ENCODE data around the gene ABCB4. TPM values are rescaled to one million over a fixed set of nuclear protein-coding genes. Genes with fewer than 3 reads are reported as not detected.

Gene ABCB4
- total RNA-seq, 1 donor from 2014 or later = 0.48 TPM

DNA sequence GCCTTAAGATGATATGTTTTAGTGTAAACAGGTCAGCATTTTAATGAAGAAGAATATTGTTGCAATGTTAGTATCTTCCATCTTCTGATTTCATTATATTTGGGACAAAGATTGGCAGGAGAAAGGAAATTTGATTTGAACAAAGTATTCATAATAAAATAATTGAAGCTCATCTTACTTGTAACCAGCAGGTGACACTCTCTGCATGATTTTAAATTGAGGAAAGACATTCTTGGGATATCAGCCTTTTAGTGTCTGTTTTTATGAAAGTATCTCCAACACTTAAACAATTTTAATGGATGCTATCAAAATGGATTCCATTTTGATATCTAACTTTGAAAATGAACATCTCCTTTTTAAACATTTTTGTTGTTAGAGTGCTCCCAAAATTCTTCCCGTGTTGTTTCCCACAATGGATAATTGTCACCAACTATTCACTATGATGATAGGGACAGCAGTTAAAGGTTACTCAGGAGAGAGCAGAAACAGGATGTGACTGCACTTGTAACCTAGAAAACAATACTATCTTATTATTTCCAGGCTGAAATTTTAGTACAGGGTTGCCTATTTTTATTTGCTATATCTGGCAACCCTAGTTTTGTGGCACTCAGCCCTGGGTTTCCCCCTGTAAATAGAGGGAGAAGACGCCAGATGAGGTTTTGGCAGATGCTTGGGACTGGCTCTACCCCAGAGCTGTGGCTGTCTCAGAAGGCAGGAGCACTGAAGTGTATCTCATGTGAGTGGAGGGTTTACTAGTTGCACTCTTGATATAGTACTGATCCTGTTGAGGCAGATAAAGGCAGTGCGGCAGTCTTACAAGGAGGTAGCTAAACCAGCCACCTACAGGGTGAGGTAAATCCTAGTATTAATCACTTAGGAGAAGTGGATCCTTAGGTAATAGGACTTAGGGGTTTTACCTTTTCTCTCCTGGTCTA is 31.0 kb upstream of the ABCB4 start:
- no peak overlapping the region for H3K27ac Mint-ChIP-seq (ENCODE audit: unreplicated experiment)
- H3K4me3 Mint-ChIP-seq (ENCODE audit: unreplicated experiment) = no peak overlapping the region
- Histone ChIP-seq H3K9ac (ENCODE audit: low read length) (no peak overlapping the region), H4K20me1 (ENCODE audit: insufficient read depth, low read length) (no peaks in the 10 kb centered on the region), H3K27ac (ENCODE audit: low read depth, low read length) (no peak overlapping the region), H3K4me2 (ENCODE audit: low read length) (no peak overlapping the region), H3K27me3 (ENCODE audit: insufficient read depth, low read length) (no peaks in the 10 kb centered on the region), H3K79me2 (ENCODE audit: insufficient read depth, low read length) (no peaks in the 10 kb centered on the region), H3K9me3 (ENCODE audit: insufficient read depth, low read depth, low read length) (no peaks in the 10 kb centered on the region), H3K4me3 (ENCODE audit: insufficient read depth, low read depth, low read length) (no peak overlapping the region), H3K36me3 (ENCODE audit: insufficient read depth, low read length) (no peaks in the 10 kb centered on the region), H3K4me1 (ENCODE audit: insufficient read depth, low read length) (no peaks in the 10 kb centered on the region), H2AFZ (ENCODE audit: low read depth, low read length) (no peak overlapping the region)
- no peaks in the 10 kb centered on the region for H3K36me3 Mint-ChIP-seq (ENCODE audit: low read depth, unreplicated experiment)
- peaks cover 8% of the 10 kb centered on the region for H3K27me3 Mint-ChIP-seq (ENCODE audit: low read depth, unreplicated experiment)
- H3K9me3 Mint-ChIP-seq (ENCODE audit: unreplicated experiment) = no peaks in the 10 kb centered on the region
- FAIRE-seq (no peak), DNase-seq (ENCODE audit: low read depth) (peak; percentile 22)
- no peak for TF ChIP-seq EZH2 (IDR thresholded peaks at IDR 0.05; ENCODE audit: insufficient read depth, low read length)
- TF ChIP-seq, protein P1, sequence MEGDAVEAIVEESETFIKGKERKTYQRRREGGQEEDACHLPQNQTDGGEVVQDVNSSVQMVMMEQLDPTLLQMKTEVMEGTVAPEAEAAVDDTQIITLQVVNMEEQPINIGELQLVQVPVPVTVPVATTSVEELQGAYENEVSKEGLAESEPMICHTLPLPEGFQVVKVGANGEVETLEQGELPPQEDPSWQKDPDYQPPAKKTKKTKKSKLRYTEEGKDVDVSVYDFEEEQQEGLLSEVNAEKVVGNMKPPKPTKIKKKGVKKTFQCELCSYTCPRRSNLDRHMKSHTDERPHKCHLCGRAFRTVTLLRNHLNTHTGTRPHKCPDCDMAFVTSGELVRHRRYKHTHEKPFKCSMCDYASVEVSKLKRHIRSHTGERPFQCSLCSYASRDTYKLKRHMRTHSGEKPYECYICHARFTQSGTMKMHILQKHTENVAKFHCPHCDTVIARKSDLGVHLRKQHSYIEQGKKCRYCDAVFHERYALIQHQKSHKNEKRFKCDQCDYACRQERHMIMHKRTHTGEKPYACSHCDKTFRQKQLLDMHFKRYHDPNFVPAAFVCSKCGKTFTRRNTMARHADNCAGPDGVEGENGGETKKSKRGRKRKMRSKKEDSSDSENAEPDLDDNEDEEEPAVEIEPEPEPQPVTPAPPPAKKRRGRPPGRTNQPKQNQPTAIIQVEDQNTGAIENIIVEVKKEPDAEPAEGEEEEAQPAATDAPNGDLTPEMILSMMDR (IDR thresholded peaks at IDR 0.05; ENCODE audit: insufficient read depth, low read depth, low read length) = peak; percentile 54
- no peaks in the 10 kb centered on the region for H3K4me1 Mint-ChIP-seq (ENCODE audit: low read depth, unreplicated experiment)

DNA sequence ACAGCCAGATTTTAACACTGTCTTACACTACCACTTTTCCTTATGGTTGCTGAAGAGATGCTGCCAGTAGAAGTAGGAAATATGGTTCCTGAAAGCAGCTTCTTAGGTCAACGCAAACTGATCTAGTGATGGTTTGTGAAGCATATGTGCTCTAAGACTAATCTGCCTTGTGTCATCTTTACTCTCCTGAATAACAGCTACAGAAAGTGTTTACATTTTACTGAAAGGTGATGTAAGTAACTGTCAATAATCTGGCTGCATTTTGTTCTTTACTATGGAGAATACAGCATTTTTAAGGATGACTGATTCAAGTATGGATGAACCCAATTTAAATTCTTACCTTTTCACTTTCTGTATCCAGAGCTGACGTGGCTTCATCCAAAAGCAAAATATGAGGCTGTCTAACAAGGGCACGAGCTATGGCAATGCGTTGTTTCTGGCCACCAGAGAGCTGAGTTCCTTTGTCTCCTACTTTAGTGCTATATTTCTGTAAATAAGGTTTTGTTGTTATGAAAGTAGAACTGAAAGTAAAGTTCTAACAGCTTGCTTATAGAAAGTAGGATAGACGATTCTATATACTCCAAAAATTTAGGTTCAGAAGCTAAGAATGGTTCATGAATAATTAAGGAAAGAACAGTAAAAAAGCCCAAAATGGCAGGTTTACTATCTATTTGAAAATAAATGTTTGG is 30.2 kb upstream of the ABCB4 start:
- TF ChIP-seq, protein P1 (IDR thresholded peaks at IDR 0.05; ENCODE audit: insufficient read depth, low read depth, low read length) = no peak
- Histone ChIP-seq H3K36me3 (ENCODE audit: insufficient read depth, low read length) (no peaks in the 10 kb centered on the region), H3K9ac (ENCODE audit: low read length) (no peak overlapping the region), H3K27me3 (ENCODE audit: insufficient read depth, low read length) (no peaks in the 10 kb centered on the region), H3K79me2 (ENCODE audit: insufficient read depth, low read length) (no peaks in the 10 kb centered on the region), H2AFZ (ENCODE audit: low read depth, low read length) (no peak overlapping the region), H3K9me3 (ENCODE audit: insufficient read depth, low read depth, low read length) (no peaks in the 10 kb centered on the region), H3K4me3 (ENCODE audit: insufficient read depth, low read depth, low read length) (no peak overlapping the region), H3K4me2 (ENCODE audit: low read length) (no peak overlapping the region), H3K27ac (ENCODE audit: low read depth, low read length) (no peak overlapping the region), H4K20me1 (ENCODE audit: insufficient read depth, low read length) (no peaks in the 10 kb centered on the region), H3K4me1 (ENCODE audit: insufficient read depth, low read length) (no peaks in the 10 kb centered on the region)
- no peak overlapping the region for H3K4me3 Mint-ChIP-seq (ENCODE audit: unreplicated experiment)
- DNase-seq (ENCODE audit: low read depth) (no peak), FAIRE-seq (no peak)
- H3K27ac Mint-ChIP-seq (ENCODE audit: unreplicated experiment) = no peak overlapping the region
- H3K27me3 Mint-ChIP-seq (ENCODE audit: low read depth, unreplicated experiment) = peaks cover 8% of the 10 kb centered on the region
- H3K9me3 Mint-ChIP-seq (ENCODE audit: unreplicated experiment) = no peaks in the 10 kb centered on the region
- no peaks in the 10 kb centered on the region for H3K36me3 Mint-ChIP-seq (ENCODE audit: low read depth, unreplicated experiment)
- no peaks in the 10 kb centered on the region for H3K4me1 Mint-ChIP-seq (ENCODE audit: low read depth, unreplicated experiment)
